Stimulated activated CD8-positive, alpha-beta memory T cell treated with anti-CD3 and anti-CD28 coated beads, Interleukin-4, amount 100 ng/mL, for 1 hour (primary cell): Measurements from ENCODE around the gene RNF224.
A peak's percentile ranks its signal among the peaks of the same experiment; 100 is the strongest.

Experiments used
- DNase-seq, 2 donors: peaks; one replicate each; pipeline ENCODE4 v3.0.0-alpha.2; 2020; ENCODE audit warnings: low read depth in 2 of 2, low spot score in 1 of 2

Gene RNF224

GRCh38 chr9:137213160-137214060, 13.9 kb upstream of the RNF224 start:
- DNase-seq, result no peak

GRCh38 chr9:137214620-137215019, 12.7 kb upstream of the RNF224 start:
- no peak for DNase-seq

GRCh38 chr9:137215196-137215986, 11.9 kb upstream of the RNF224 start:
- DNase-seq, result no peak

GRCh38 chr9:137216188-137216965, 10.9 kb upstream of the RNF224 start:
- DNase-seq, result no peak

- DNase-seq, result no peak
Measured at GRCh38 chr9:137217276-137218211, 9.8 kb upstream of the RNF224 start.

- no peak for DNase-seq
Measured at GRCh38 chr9:137218212-137218753, 9.0 kb upstream of the RNF224 start.

GRCh38 chr9:137218754-137219271, 8.5 kb upstream of the RNF224 start:
- DNase-seq, result no peak

- no peak for DNase-seq
Measured at GRCh38 chr9:137219757-137220316, 7.5 kb upstream of the RNF224 start.

GRCh38 chr9:137220317-137221094, 6.8 kb upstream of the RNF224 start:
- DNase-seq, result no peak

- DNase-seq, result no peak
Measured at GRCh38 chr9:137221095-137221505, 6.2 kb upstream of the RNF224 start.

- no peak for DNase-seq
Measured at GRCh38 chr9:137221506-137222111, 5.7 kb upstream of the RNF224 start.

- no peak for DNase-seq
Measured at GRCh38 chr9:137222190-137223077, 4.9 kb upstream of the RNF224 start, which contains the start of gene RNF208. RNF208 (minus strand) TSS chr9:137222240; CDS start chr9:137221212, 1,028 bp downstream.

- DNase-seq, result peak; percentile 94 to 98
Measured at GRCh38 chr9:137223078-137223970, 4.0 kb upstream of the RNF224 start.

GRCh38 chr9:137224830-137225694, 2.2 kb upstream of the RNF224 start, which contains the start of gene CYSRT1:
CYSRT1 (plus strand) TSS chr9:137225174; CDS start chr9:137225622, 448 bp downstream.
- no peak for DNase-seq
